ENCODE results near the gene ZSCAN20.

- TF ChIP-seq CTCF (IDR thresholded peaks at IDR 0.05 in 4 of 5, conservative IDR thresholded peaks at IDR 0.05 in 1 of 5) (no peak), POLR2A (IDR thresholded peaks at IDR 0.05) (no peak)
Observed at GRCh38 chr1:33516428-33516827, 44.0 kb downstream of the ZSCAN20 start.

All from gastrocnemius medialis (tissue), 4 donors.